Kidney epithelial cell (primary cell): ENCODE measurements around the gene CYFIP1. TPM values are rescaled to one million over a fixed set of nuclear protein-coding genes. Genes with fewer than 3 reads are reported as not detected.

ENCODE experiments used
- DNase-seq: peaks from one replicate; pipeline ENCODE4 v3.0.0-alpha.2; 2010; ENCODE audit warnings: low read depth
- H3K27me3 ChIP-seq: 2 replicates; pipeline ENCODE4 v1.6.0; 2011; ENCODE audit warnings: low read length; ENCODE audit not compliant: control insufficient read depth, insufficient read depth
- H3K36me3 ChIP-seq: 2 replicates; pipeline ENCODE4 v1.5.1; 2011; ENCODE audit warnings: low read length; ENCODE audit not compliant: control insufficient read depth, insufficient read depth
- H3K4me3 ChIP-seq: 2 replicates; pipeline ENCODE4 v1.5.1; 2011; ENCODE audit warnings: low read depth, mild to moderate bottlenecking, control low read depth, low read length
- CTCF ChIP-seq: IDR thresholded peaks from 2 replicates; pipeline ENCODE4 v1.5.1; 2011; ENCODE audit warnings: mild to moderate bottlenecking, moderate library complexity, low read length, control low read depth, inconsistent platforms; ENCODE audit not compliant: insufficient read depth, poor library complexity, severe bottlenecking
- total RNA-seq: library from RNA; depleted of rRNA; stranded (reverse); fragments of >200 nt; gene quantifications from 2 replicates; pipeline ENCODE4 v1.2.3, GENCODE V29; 2015

Gene CYFIP1
- total RNA-seq, 1 donor from 2014 or later: 110 TPM

GRCh38 chr15:22942877-22943276, 37.3 kb downstream of the CYFIP1 start:
- DNase-seq: no peak
- Histone ChIP-seq H3K36me3 (peaks cover 2% of the 10 kb centered on the region), H3K4me3 (no peak overlapping the region), H3K27me3 (no peaks in the 10 kb centered on the region)
- TF ChIP-seq CTCF: no peak

DNA sequence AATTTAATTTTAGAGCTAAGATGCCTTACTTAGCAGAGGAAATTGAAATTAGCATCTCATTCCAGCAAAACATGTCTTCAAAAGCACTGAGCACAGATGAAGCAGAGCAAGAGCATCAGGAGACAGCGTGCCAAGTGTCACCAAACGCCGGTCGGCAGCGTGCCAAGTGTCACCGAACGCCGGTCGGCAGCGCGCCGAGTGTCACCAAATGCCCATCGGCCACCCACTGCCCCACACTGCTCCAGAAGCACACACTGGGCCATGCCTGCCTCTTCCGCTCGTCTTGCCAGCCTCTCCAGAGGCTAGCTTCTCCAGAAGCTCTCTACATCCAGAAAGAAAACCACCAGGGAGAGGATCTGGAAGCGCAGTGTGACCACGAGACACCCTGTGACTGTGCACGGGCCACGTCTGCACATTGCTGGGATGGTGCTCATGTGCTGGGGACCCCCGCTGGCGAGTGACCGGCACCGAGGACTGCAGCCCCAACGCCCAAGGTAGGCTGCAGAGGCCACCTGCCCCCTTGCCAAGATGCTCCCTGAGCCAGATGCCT, 37.8 kb downstream of the CYFIP1 start:
- peaks cover 2% of the 10 kb centered on the region for H3K36me3 ChIP-seq
- no peak overlapping the region for H3K4me3 ChIP-seq
- DNase-seq: no peak
- TF ChIP-seq CTCF: no peak
- H3K27me3 ChIP-seq: no peaks in the 10 kb centered on the region

GRCh38 chr15:22941179-22941578, 39.0 kb downstream of the CYFIP1 start:
- peaks cover 2% of the 10 kb centered on the region for H3K36me3 ChIP-seq
- no peak for TF ChIP-seq CTCF

GRCh38 chr15:22939652-22940061, 40.5 kb downstream of the CYFIP1 start:
- Histone ChIP-seq H3K27me3 (no peaks in the 10 kb centered on the region), H3K36me3 (peaks cover 2% of the 10 kb centered on the region), H3K4me3 (no peak overlapping the region)
- no peak for TF ChIP-seq CTCF
- no peak for DNase-seq

More at GRCh38 chr15:22941179-22941578, 39.0 kb downstream of the CYFIP1 start:
- H3K4me3 ChIP-seq: no peak overlapping the region
- no peak for DNase-seq
- H3K27me3 ChIP-seq: no peaks in the 10 kb centered on the region

GRCh38 chr15:22939051-22939450, 41.1 kb downstream of the CYFIP1 start:
- DNase-seq: no peak
- no peak for TF ChIP-seq CTCF
- H3K36me3 ChIP-seq: peaks cover 2% of the 10 kb centered on the region
- no peak overlapping the region for H3K4me3 ChIP-seq
- H3K27me3 ChIP-seq: no peaks in the 10 kb centered on the region
